GM18909 (cell line): ENCODE measurements around the gene OCSTAMP.

Experiments used
- ATAC-seq: cut with Tn5 transposase; IDR thresholded peaks from one replicate; pipeline ENCODE4 v1.9.1; 2021; ENCODE audit warnings: mild to moderate bottlenecking; ENCODE audit not compliant: unreplicated experiment, poor library complexity

Gene OCSTAMP

GRCh38 chr20:46554828-46555227, 4.4 kb upstream of the OCSTAMP start:
- no peak for ATAC-seq

- no peak for ATAC-seq
These were observed 3.5 kb upstream of the OCSTAMP start for GRCh38 chr20:46553926-46554325.

- ATAC-seq = peak; percentile 69
These were observed 2.3 kb upstream of the OCSTAMP start for GRCh38 chr20:46552460-46553420.

GRCh38 chr20:46551522-46552381, 1.3 kb upstream of the OCSTAMP start:
- ATAC-seq = no peak

- ATAC-seq = no peak
These were observed 1.1 kb downstream of the OCSTAMP start for GRCh38 chr20:46549188-46549972.

- ATAC-seq = no peak
These were observed 1.8 kb downstream of the OCSTAMP start for GRCh38 chr20:46548688-46549087.

- no peak for ATAC-seq
These were observed 2.5 kb downstream of the OCSTAMP start for GRCh38 chr20:46547995-46548394.

GRCh38 chr20:46546936-46547335, 3.5 kb downstream of the OCSTAMP start:
- no peak for ATAC-seq

- ATAC-seq = no peak
These were observed 4.2 kb downstream of the OCSTAMP start for GRCh38 chr20:46546298-46546697.

GRCh38 chr20:46545827-46546138, 4.7 kb downstream of the OCSTAMP start:
- no peak for ATAC-seq

- ATAC-seq = peak; percentile 58
These were observed 5.2 kb downstream of the OCSTAMP start for GRCh38 chr20:46545077-46545826.

- ATAC-seq = no peak
These were observed 5.9 kb downstream of the OCSTAMP start for GRCh38 chr20:46544576-46544975.

- no peak for ATAC-seq
These were observed 6.5 kb downstream of the OCSTAMP start for GRCh38 chr20:46543959-46544358.

- ATAC-seq = no peak
These were observed 7.4 kb downstream of the OCSTAMP start for GRCh38 chr20:46543033-46543432.

- no peak for ATAC-seq
These were observed 9.1 kb downstream of the OCSTAMP start for GRCh38 chr20:46541229-46541935.

- ATAC-seq = no peak
These were observed 11.3 kb downstream of the OCSTAMP start for GRCh38 chr20:46539113-46539512.

GRCh38 chr20:46530640-46531039, 19.8 kb downstream of the OCSTAMP start:
- no peak for ATAC-seq

GRCh38 chr20:46523696-46524328, 26.6 kb downstream of the OCSTAMP start:
- no peak for ATAC-seq

GRCh38 chr20:46523108-46523507, 27.3 kb downstream of the OCSTAMP start:
- no peak for ATAC-seq
